Skin epidermis (tissue), 12 donors: ENCODE measurements around the gene PCCA.
"Not testable (repeated sequence)": the region's sequence is repeated elsewhere in the genome, so short reads cannot be mapped to it uniquely, and the experiment has no call there.

ENCODE experiments used
- H3K27ac ChIP-seq, 21 experiments: fragments of 200-600 bp; sonication (generic) in 11 of 21; one replicate each; pipeline ENCODE4 v1.5.0; 2020; ENCODE audit warnings: mild to moderate bottlenecking in 3 of 21, inconsistent platforms in 2 of 21, moderate library complexity in 2 of 21
- H3K4me3 ChIP-seq, 7 experiments: fragments of 200-600 bp; sonication (generic) in 2 of 7; one replicate each; pipeline ENCODE4 v1.5.0; 2020; ENCODE audit warnings: inconsistent platforms in 2 of 7, mild to moderate bottlenecking in 2 of 7, moderate library complexity in 1 of 7

The PCCA gene

DNA sequence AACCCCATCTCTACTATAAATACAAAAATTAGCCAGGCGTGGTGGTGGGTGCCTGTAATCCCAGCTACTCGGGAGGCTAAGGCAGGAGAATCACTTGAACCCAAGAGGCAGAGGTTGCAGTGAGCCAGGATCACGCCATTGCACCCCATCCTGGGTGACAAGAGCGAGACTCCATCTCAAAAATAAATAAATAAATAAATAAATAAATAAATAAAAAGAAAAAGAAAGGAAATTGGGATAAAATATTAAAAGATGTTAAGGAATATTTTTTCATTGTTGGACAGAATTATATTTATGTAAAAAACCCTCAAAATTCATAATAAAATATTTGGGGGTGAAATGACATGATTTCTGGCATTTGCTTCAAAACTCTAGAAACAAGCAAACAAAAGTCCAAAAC is 488.3 kb downstream of the PCCA start:
- H3K27ac ChIP-seq, H3K4me3 ChIP-seq: not testable (repeated sequence)
